OCI-LY1 (cell line): ENCODE measurements around the gene PCSK2.

Experiments used
- H2AFZ ChIP-seq: fragments of 200-600 bp; sonication (generic), shearing (Covaris generic); 2 replicates; pipeline ENCODE4 v1.6.0; 2014; ENCODE audit warnings: antibody characterized with exemption, mild to moderate bottlenecking, low read length
- H3F3A ChIP-seq: fragments of 200-600 bp; sonication (generic), shearing (Covaris generic); 2 replicates; pipeline ENCODE4 v1.6.0; 2014; ENCODE audit warnings: mild to moderate bottlenecking, antibody characterized with exemption, low read length, moderate library complexity; ENCODE audit not compliant: insufficient read depth
- H3K27ac ChIP-seq: fragments of 200-600 bp; sonication (generic); 2 replicates; pipeline ENCODE4 v1.5.1; 2014; ENCODE audit warnings: low read length, mixed run types, mild to moderate bottlenecking, low read depth; ENCODE audit not compliant: poor library complexity, severe bottlenecking
- H3K27me3 ChIP-seq: fragments of 200-600 bp; sonication (generic); 2 replicates; pipeline ENCODE4 v1.6.0; 2014; ENCODE audit warnings: antibody characterized with exemption, mild to moderate bottlenecking, low read length, moderate library complexity; ENCODE audit not compliant: insufficient read depth
- H3K36me3 ChIP-seq: fragments of 200-600 bp; sonication (generic); 2 replicates; pipeline ENCODE4 v1.6.1; 2014; ENCODE audit warnings: mild to moderate bottlenecking, antibody characterized with exemption, low read length, moderate library complexity, mixed read lengths; ENCODE audit not compliant: insufficient read depth
- H3K4me1 ChIP-seq: fragments of 200-600 bp; sonication (generic); 2 replicates; pipeline ENCODE4 v1.5.1; 2014; ENCODE audit warnings: mild to moderate bottlenecking, low read length, moderate library complexity; ENCODE audit not compliant: insufficient read depth, severe bottlenecking
- H3K4me2 ChIP-seq: fragments of 200-600 bp; sonication (generic), shearing (Covaris generic); 2 replicates; pipeline ENCODE4 v1.6.1; 2014; ENCODE audit warnings: low read length
- H3K4me3 ChIP-seq: fragments of 200-600 bp; sonication (generic); 2 replicates; pipeline ENCODE4 v1.5.1; 2014; ENCODE audit warnings: low read length, low read depth, mild to moderate bottlenecking, mixed read lengths; ENCODE audit not compliant: poor library complexity, severe bottlenecking
- H3K79me2 ChIP-seq: fragments of 200-600 bp; shearing (Covaris generic); 2 replicates; pipeline ENCODE4 v1.6.1; 2016; ENCODE audit warnings: mixed run types, low read length, mixed read lengths; ENCODE audit not compliant: insufficient read depth
- H3K9ac ChIP-seq: fragments of 200-600 bp; sonication (generic), shearing (Covaris generic); 2 replicates; pipeline ENCODE4 v1.6.1; 2014; ENCODE audit warnings: mild to moderate bottlenecking, low read length, mixed read lengths
- H3K9me2 ChIP-seq: fragments of 200-600 bp; sonication (generic), shearing (Covaris generic); 2 replicates; pipeline ENCODE4 v1.6.1; 2014; ENCODE audit warnings: low read depth, mild to moderate bottlenecking, low read length, mixed read lengths
- H3K9me3 ChIP-seq: fragments of 200-600 bp; shearing (Covaris generic); 2 replicates; pipeline ENCODE4 v1.6.1; 2014; ENCODE audit warnings: low read length, mixed read lengths
- H4K20me1 ChIP-seq: fragments of 200-600 bp; sonication (generic), shearing (Covaris generic); 2 replicates; pipeline ENCODE4 v1.6.0; 2016; ENCODE audit warnings: mild to moderate bottlenecking, low read length; ENCODE audit not compliant: insufficient read depth
- CTCF ChIP-seq: fragments of 200-600 bp; sonication (generic), shearing (Covaris generic); IDR thresholded peaks from 2 replicates; pipeline ENCODE4 v1.5.1; 2017; ENCODE audit warnings: mild to moderate bottlenecking, antibody characterized with exemption, low read length, moderate library complexity, mixed read lengths
- EZH2 ChIP-seq: fragments of 200-600 bp; sonication (generic), shearing (Covaris generic); IDR thresholded peaks from 2 replicates; pipeline ENCODE4 v1.8.0; 2017; ENCODE audit warnings: borderline replicate concordance, mixed run types, mild to moderate bottlenecking, antibody characterized with exemption, low read length, moderate library complexity, mixed read lengths

Gene PCSK2

DNA sequence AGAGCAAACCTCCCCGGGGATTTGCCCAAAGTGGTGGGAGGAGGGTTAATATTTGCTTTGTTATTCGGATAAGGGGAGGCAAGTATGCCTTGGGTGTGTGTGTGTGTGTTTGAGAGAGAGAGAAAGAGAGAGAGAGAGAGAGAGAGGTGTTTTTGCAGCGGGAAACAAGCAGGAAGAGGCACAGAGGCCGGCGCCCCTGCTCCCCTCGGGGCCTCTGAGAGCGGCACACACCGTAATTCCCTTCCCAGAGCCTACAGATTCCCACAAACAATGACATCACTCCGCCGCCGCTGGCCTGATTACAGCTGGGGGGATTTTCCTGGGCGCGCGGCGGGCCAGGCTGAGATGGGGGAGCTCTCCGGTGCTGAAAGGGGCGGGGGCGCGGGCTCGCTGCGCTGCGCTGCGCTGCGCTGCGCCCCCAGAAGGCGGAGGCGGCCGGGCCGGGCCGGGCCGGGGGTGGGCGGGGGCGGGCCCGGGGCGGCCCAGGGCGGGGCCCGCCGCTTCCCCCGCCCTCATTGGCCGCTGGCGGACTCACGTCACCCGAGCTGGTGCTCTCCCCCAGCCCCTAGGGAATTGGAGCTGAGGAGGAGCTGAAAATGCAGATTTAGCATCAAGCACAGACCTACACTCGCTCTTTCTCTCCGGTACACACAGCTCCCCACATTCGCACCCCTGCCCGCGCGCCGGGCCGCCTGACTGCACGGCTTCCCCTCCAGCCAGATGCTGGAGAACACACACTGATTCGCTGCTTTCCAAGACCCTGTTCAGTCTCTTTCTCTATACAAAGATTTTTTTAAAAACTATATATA is at the start of gene PCSK2:
TSS of gene PCSK2 (plus strand) at position 631 of the 809 bp plus-strand sequence. CDS start 266 bp downstream, outside the sequence.
- Histone ChIP-seq H3K9ac (no peak within 1 kb of the TSS), H3K27ac (no peak within 1 kb of the TSS), H3K4me3 (no peak within 1 kb of the TSS), H3K9me2 (no peaks in the 10 kb centered on the region), H2AFZ (no peak within 1 kb of the TSS), H3K4me1 (no peaks in the 10 kb centered on the region), H3F3A (no peaks in the 10 kb centered on the region), H3K79me2 (no peaks in the 10 kb centered on the region), H4K20me1 (no peaks in the 10 kb centered on the region), H3K4me2 (no peak within 1 kb of the TSS), H3K27me3 (no peaks in the 10 kb centered on the region), H3K36me3 (no peaks in the 10 kb centered on the region), H3K9me3 (no peaks in the 10 kb centered on the region)
- TF ChIP-seq EZH2 (no peak), CTCF (no peak)

- H3K4me2 ChIP-seq, result no peak overlapping the region
- no peak overlapping the region for H3K9ac ChIP-seq
- H3F3A ChIP-seq, result no peaks in the 10 kb centered on the region
- no peak overlapping the region for H3K4me3 ChIP-seq
- H3K9me2 ChIP-seq, result no peaks in the 10 kb centered on the region
- no peaks in the 10 kb centered on the region for H3K4me1 ChIP-seq
- no peaks in the 10 kb centered on the region for H4K20me1 ChIP-seq
- H3K36me3 ChIP-seq, result no peaks in the 10 kb centered on the region
- no peaks in the 10 kb centered on the region for H3K27me3 ChIP-seq
- no peak overlapping the region for H3K27ac ChIP-seq
- H3K9me3 ChIP-seq, result no peaks in the 10 kb centered on the region
- H2AFZ ChIP-seq, result no peak overlapping the region
- TF ChIP-seq CTCF, result no peak
- no peak for TF ChIP-seq EZH2
- no peaks in the 10 kb centered on the region for H3K79me2 ChIP-seq
These were observed 49.5 kb upstream of the PCSK2 start for GRCh38 chr20:17177341-17177740.

DNA sequence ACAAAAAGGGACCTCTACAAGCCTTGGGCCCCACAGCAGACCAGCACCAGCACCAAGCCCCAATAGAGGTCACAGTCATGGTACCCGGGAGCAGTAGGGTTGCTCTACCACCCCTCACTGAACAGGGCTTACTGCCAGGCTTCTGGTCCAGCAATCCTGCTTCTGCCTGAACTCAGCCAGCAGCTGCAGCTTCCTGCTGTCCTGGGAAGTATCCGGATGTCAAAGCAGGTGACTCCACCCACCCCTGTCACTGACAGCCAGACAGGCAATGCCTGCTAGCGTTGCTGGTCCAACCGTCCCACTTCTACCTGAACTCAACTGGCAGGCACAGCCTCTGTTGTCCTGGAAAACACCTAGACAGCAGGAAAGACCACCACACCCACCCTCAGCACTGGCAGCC is 47.0 kb upstream of the PCSK2 start:
- H3K4me3 ChIP-seq, result no peak overlapping the region
- no peaks in the 10 kb centered on the region for H3K79me2 ChIP-seq
- H3K27me3 ChIP-seq, result no peaks in the 10 kb centered on the region
- H3K4me1 ChIP-seq, result no peaks in the 10 kb centered on the region
- no peaks in the 10 kb centered on the region for H3F3A ChIP-seq
- no peak overlapping the region for H3K9ac ChIP-seq
- no peak overlapping the region for H3K27ac ChIP-seq
- H3K4me2 ChIP-seq, result no peak overlapping the region
- H2AFZ ChIP-seq, result no peak overlapping the region
- no peaks in the 10 kb centered on the region for H3K9me2 ChIP-seq
- no peaks in the 10 kb centered on the region for H3K9me3 ChIP-seq
- no peaks in the 10 kb centered on the region for H3K36me3 ChIP-seq
- H4K20me1 ChIP-seq, result no peaks in the 10 kb centered on the region
- no peak for TF ChIP-seq EZH2
- TF ChIP-seq CTCF, result no peak
